HepG2 (cell line): Measurements from ENCODE around the gene SPDYE6. TPM values are rescaled to one million over a fixed set of nuclear protein-coding genes. Genes with fewer than 3 reads are reported as not detected.

Experiments
- GLI4 ChIP-seq: sonication (generic); formaldehyde crosslinking; IDR thresholded peaks from 2 replicates; pipeline ENCODE4 v1.5.1; 2020; ENCODE audit warnings: missing genetic modification reagents, mild to moderate bottlenecking, moderate library complexity, borderline replicate concordance
- MNT ChIP-seq: fragments of 450-650 bp; IDR thresholded peaks from 2 replicates; pipeline ENCODE4 v1.6.1; 2016
- NFAT5 ChIP-seq: sonication (generic); formaldehyde crosslinking; IDR thresholded peaks from 2 replicates; pipeline ENCODE4 v1.4.0; 2020; ENCODE audit warnings: missing genetic modification reagents
- REST ChIP-seq, 2 experiments: IDR thresholded peaks; 2 replicates each; pipeline ENCODE4 v1.6.1; 2011 to 2012; ENCODE audit warnings: low read length in 2 of 2, borderline replicate concordance in 1 of 2, low read depth in 1 of 2, mild to moderate bottlenecking in 1 of 2, moderate library complexity in 1 of 2
- ZC3H4 ChIP-seq: sonication (generic); formaldehyde crosslinking; IDR thresholded peaks from 2 replicates; pipeline ENCODE4 v1.4.0; 2020; ENCODE audit warnings: missing genetic modification reagents, borderline replicate concordance
- ZSCAN21 ChIP-seq: sonication (generic); formaldehyde crosslinking; IDR thresholded peaks from 2 replicates; pipeline ENCODE4 v1.8.0; 2022; ENCODE audit warnings: mild to moderate bottlenecking, missing genetic modification reagents, moderate library complexity, borderline replicate concordance
- polyA plus RNA-seq, 8 experiments: library from polyadenylated mRNA; depleted of rRNA in 3 of 8; stranded (reverse) in 7 of 8; unstranded in 1 of 8; fragments of >200 nt; fragmentation: Illumina TruSeq in 4 of 8; extraction: Trizol in 4 of 8; gene quantifications; 2 replicates each; pipeline versions ENCODE4 v1.2.1 to v1.2.3, GENCODE V29; 2011 to 2016; ENCODE audit warnings: low read depth in 4 of 8, missing spikeins in 1 of 8, mixed read lengths in 1 of 8; ENCODE audit not compliant: insufficient read depth in 1 of 8
- total RNA-seq, 5 experiments: library from RNA; depleted of rRNA; stranded (reverse); fragments of >200 nt; fragmentation: Illumina TruSeq; extraction: Trizol; gene quantifications; 2 replicates each; pipeline ENCODE4 v1.2.3, GENCODE V29; 2016; ENCODE audit warnings: low read depth in 1 of 5

SPDYE6 gene
- total and polyA plus RNA-seq, 2 of the 13 experiments (the other 11 are each of a cell fraction or from before 2014, with no cell fraction given), result 0.07 TPM; not detected in 1

GRCh38 chr7:102310414-102310815 lies 45.8 kb downstream of the SPDYE6 start (continued):
- no peak for TF ChIP-seq NFAT5 (CRISPR knock-in tag)
- TF ChIP-seq ZSCAN21 (CRISPR knock-in tag), result no peak
- no peak for TF ChIP-seq GLI4
- TF ChIP-seq MNT, result no peak
- TF ChIP-seq ZC3H4 (CRISPR knock-in tag), result no peak
- TF ChIP-seq REST (IDR thresholded peaks at IDR 0.05; ENCODE audit: borderline replicate concordance in 1 of 2, low read depth in 1 of 2, low read length in 2 of 2), result no peak
- TF ChIP-seq, all 625 proteins: peak for 0
